GM19372 (cell line): ENCODE measurements around the gene FBXW11.
A peak's percentile ranks its signal among the peaks of the same experiment; 100 is the strongest.
"Not testable (repeated sequence)": the region's sequence is repeated elsewhere in the genome, so short reads cannot be mapped to it uniquely, and the experiment has no call there.

Experiments
- ATAC-seq: cut with Tn5 transposase; IDR thresholded peaks from one replicate; pipeline ENCODE4 v1.9.1; 2021; ENCODE audit warnings: mild to moderate bottlenecking, low read depth, moderate library complexity; ENCODE audit not compliant: unreplicated experiment

The FBXW11 gene

GRCh38 chr5:172020110-172020786 lies 13.8 kb upstream of the FBXW11 start:
- ATAC-seq, result not testable (repeated sequence)

- no peak for ATAC-seq
These were observed 8.9 kb upstream of the FBXW11 start for GRCh38 chr5:172015346-172015745.

- ATAC-seq, result no peak
These were observed 3.8 kb upstream of the FBXW11 start for GRCh38 chr5:172010278-172010677.

GRCh38 chr5:172009536-172010270 lies 3.3 kb upstream of the FBXW11 start:
- ATAC-seq, result no peak

GRCh38 chr5:172008689-172009141 lies 2.3 kb upstream of the FBXW11 start:
- ATAC-seq, result no peak

- no peak for ATAC-seq
These were observed 1.6 kb upstream of the FBXW11 start for GRCh38 chr5:172008111-172008455.

- ATAC-seq, result no peak
These were observed 1.0 kb upstream of the FBXW11 start for GRCh38 chr5:172007175-172008110.

- peak; percentile 0 for ATAC-seq
These were observed 624 bp downstream of the FBXW11 start for GRCh38 chr5:172005708-172006320.

- ATAC-seq, result no peak
These were observed 1.6 kb downstream of the FBXW11 start for GRCh38 chr5:172004824-172005237.

- no peak for ATAC-seq
These were observed 2.7 kb downstream of the FBXW11 start for GRCh38 chr5:172003746-172004145.

- ATAC-seq, result no peak
These were observed 3.5 kb downstream of the FBXW11 start for GRCh38 chr5:172002840-172003512.

GRCh38 chr5:172002310-172002709 lies 4.1 kb downstream of the FBXW11 start:
- ATAC-seq, result no peak

- ATAC-seq, result no peak
These were observed 6.6 kb downstream of the FBXW11 start for GRCh38 chr5:171999877-172000276.

- no peak for ATAC-seq
These were observed 7.3 kb downstream of the FBXW11 start for GRCh38 chr5:171999100-171999499.

GRCh38 chr5:171997011-171997410 lies 9.4 kb downstream of the FBXW11 start:
- no peak for ATAC-seq

- ATAC-seq, result no peak
These were observed 13.6 kb downstream of the FBXW11 start for GRCh38 chr5:171992813-171993212.

GRCh38 chr5:171992305-171992704 lies 14.1 kb downstream of the FBXW11 start:
- ATAC-seq, result no peak

- no peak for ATAC-seq
These were observed 15.8 kb downstream of the FBXW11 start for GRCh38 chr5:171990713-171991015.

GRCh38 chr5:171989946-171990712 lies 16.3 kb downstream of the FBXW11 start:
- no peak for ATAC-seq
